ENCODE results near the gene TXNRD3. TPM values are rescaled to one million over a fixed set of nuclear protein-coding genes. Genes with fewer than 3 reads are reported as not detected.

TXNRD3 gene
- 1 to 10 TPM; 1.9 to 2.9 TPM for total RNA-seq

DNA sequence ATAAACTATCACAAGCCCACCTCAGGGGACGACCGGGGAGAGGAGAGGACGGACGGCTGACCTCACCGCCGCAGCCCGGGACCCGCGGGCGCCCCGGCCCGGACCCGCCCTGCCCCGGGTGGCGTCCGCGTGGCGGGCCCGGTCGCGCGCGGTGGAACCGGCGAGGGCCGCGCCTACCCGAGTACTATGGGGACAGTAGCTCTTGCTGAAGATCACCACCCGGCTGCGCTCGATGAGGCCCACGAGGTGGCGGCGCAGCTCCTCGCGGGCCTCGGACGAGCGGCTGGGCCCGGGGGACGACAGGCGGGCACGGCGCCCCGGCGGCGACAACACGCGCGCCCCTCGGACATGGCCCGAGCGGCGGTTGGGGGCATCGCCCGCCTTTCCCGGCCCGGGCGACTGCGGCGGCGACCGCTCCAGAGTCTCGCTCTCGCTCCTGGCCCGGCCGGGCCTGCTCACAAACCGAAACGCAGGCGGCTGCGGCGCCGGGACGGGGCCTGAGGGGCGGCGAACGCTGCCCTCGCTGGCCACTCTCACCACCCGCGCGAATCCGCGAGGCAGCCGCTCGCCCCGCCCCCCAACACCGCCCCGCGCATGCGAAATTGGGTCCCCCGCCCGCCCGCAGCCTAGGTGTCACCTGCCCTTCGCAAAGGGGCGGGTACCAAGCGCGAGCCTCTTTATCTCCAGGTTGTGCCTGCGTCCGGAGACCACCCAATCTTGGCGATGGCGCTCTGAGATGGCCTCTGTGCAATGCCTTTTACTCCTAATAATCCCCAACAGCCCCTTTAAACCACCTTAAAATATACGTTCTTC lies at the start of gene TXNRD3:
Gene TXNRD3 (minus strand): TSS at position 554 of the 813 bp plus-strand sequence.
- H3K27me3 Mint-ChIP-seq (ENCODE audit: low read depth), result no peaks in the 10 kb centered on the region
- DNase-seq, result peak; percentile 84 to 85
- H3K4me1 Mint-ChIP-seq (ENCODE audit: low read depth), result no peaks in the 10 kb centered on the region
- peak within 1 kb of the TSS; percentile 48 for H3K27ac Mint-ChIP-seq
- no peaks in the 10 kb centered on the region for H3K9me3 Mint-ChIP-seq
- peak; percentile 93 to 94 for ATAC-seq (replicated peaks in 1 of 2)
- no peaks in the 10 kb centered on the region for H3K36me3 Mint-ChIP-seq (ENCODE audit: insufficient read depth in 2 of 2)
- peak within 1 kb of the TSS; percentile 84 to 87 for H3K4me3 Mint-ChIP-seq

DNA sequence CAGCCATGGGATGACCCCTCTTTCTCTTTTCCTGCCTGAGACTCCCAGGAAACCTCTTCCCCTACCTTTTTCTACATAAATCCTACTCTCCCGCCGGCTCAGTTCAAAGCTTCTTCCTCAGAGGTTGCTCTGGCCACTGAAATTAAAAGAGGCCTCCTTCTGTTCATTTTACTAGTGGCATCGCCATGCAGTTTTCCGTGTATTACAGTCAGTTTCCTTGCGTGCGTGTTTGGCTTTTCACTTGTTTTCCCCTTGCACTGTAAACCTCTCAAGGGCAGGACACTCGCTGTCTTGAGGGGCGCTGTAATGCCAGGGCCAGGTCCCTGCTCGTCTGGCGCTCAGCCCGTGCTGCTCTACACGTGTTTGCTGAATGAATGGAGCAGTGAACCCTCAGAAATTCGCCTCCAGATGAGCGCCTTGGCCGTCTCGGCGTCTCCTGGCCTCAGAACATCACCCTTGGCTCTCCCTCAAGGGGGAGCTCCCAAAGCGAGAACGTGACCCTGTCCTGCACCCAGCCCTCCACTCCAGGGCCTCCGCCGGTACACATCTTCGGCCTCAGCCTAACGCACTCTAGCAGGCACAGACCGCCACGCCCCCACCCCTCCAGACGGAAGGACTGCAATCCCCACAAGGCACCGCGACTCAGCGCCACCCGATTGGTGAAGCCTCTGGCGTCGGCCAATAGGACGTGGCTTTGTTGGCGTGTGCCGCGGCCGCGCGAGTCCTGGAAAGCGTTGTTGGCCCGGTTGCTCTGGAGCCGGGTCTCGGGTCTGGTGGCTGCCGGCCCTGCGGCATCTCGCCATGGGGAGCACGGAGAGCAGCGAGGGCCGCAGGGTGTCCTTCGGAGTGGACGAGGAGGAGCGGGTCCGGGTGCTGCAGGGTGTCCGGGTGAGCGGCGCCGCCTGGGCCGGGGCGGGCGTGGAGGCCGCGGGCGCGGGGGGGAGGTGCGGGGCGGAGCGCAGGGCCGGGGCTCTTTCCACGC lies 48.9 kb upstream of the TXNRD3 start, which contains the start of gene CHCHD6:
Gene CHCHD6 (plus strand): TSS at position 729 of the 982 bp plus-strand sequence. CDS start 73 bp downstream, at position 802.
- H3K4me1 Mint-ChIP-seq (ENCODE audit: low read depth), result peaks cover 25% of the 10 kb centered on the region
- H3K27ac Mint-ChIP-seq, result peak within 1 kb of the TSS; percentile 59
- DNase-seq (peak; percentile 94 to 97), ATAC-seq (replicated peaks in 1 of 2) (peak; percentile 99)
- H3K4me3 Mint-ChIP-seq, result peak within 1 kb of the TSS; percentile 97 to 99
- no peaks in the 10 kb centered on the region for H3K36me3 Mint-ChIP-seq (ENCODE audit: insufficient read depth in 2 of 2)
- no peaks in the 10 kb centered on the region for H3K9me3 Mint-ChIP-seq
- peaks cover 25% of the 10 kb centered on the region for H3K27me3 Mint-ChIP-seq (ENCODE audit: low read depth)

DNA sequence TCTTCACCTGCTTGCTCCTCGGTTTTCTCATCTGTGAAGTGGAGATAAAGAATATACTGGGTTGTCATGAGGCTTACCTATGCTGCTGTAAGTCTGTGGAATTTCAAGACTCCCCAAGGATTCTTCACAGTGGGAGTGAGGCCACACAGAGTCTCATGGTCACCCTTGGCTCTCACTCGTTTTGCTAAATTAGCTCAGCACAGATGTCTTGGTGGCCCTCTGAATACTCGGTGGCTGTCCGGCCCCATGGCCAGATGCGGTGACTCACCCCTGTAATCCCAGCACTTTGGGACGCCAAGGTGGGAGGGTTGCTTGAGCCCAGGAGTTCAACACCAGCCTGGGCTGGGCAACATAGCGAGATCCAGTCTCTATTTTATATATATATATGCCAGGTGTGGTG lies 44.1 kb upstream of the TXNRD3 start:
- no peaks in the 10 kb centered on the region for H3K9me3 Mint-ChIP-seq
- H3K4me3 Mint-ChIP-seq, result no peak overlapping the region
- H3K4me1 Mint-ChIP-seq (ENCODE audit: low read depth), result peaks cover 10% of the 10 kb centered on the region
- H3K27ac Mint-ChIP-seq, result no peak overlapping the region
- peaks cover 51% of the 10 kb centered on the region for H3K27me3 Mint-ChIP-seq (ENCODE audit: low read depth)
- ATAC-seq (replicated peaks in 1 of 2) (no peak), DNase-seq (no peak)
- no peaks in the 10 kb centered on the region for H3K36me3 Mint-ChIP-seq (ENCODE audit: insufficient read depth in 2 of 2)

DNA sequence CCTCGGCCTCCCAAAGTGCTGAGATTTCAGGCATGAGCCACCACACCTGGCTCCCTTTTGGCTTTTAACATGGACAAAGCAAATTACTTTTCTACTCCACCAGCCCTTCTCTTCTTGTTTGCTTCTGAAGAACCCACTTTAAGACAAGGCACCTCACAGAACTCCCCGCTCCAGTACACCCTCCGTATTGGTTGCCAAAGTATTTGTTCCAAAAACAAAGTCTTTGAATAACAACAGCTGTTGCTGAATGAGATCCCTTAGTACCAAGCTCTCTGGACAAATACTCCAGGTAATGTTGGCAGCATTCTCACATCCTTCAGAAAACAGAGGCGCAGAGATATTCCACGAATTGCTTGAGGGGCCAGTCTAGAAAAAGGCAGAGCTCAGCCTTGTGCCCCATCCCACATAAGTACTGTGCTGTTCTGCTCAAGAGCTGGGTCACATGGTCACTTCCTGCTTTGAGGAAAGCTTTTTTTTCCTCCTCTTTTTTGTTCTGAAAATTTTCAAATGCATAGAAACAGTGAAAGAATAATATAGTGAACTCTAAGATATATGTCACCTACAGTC lies 41.9 kb upstream of the TXNRD3 start:
- no peak overlapping the region for H3K4me3 Mint-ChIP-seq
- no peaks in the 10 kb centered on the region for H3K36me3 Mint-ChIP-seq (ENCODE audit: insufficient read depth in 2 of 2)
- H3K4me1 Mint-ChIP-seq (ENCODE audit: low read depth), result no peaks in the 10 kb centered on the region
- no peaks in the 10 kb centered on the region for H3K9me3 Mint-ChIP-seq
- no peak for ATAC-seq (replicated peaks in 1 of 2)
- H3K27ac Mint-ChIP-seq, result no peak overlapping the region
- H3K27me3 Mint-ChIP-seq (ENCODE audit: low read depth), result peaks cover 57% of the 10 kb centered on the region
- no peak for DNase-seq

DNA sequence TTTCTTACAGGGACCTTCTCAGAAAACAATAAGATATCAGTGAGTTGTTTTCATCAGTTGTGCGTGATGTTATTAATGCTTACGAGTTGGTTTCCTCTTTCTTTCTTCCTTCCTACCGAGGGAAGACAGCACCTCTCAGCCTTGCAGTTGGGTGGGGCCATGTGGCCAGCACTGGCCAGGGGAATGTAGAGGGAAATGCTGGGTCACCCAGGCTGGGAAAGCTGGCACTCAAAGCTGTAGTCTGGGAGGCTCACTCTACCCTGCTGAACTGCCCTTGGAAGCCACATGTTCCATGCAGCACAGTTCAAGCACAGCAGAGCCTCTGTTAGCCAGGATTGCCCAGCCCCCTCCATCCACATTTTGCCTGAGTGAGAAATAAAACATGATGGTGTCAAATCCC lies 39.0 kb upstream of the TXNRD3 start:
- no peak for ATAC-seq (replicated peaks in 1 of 2)
- no peak overlapping the region for H3K27ac Mint-ChIP-seq

DNA sequence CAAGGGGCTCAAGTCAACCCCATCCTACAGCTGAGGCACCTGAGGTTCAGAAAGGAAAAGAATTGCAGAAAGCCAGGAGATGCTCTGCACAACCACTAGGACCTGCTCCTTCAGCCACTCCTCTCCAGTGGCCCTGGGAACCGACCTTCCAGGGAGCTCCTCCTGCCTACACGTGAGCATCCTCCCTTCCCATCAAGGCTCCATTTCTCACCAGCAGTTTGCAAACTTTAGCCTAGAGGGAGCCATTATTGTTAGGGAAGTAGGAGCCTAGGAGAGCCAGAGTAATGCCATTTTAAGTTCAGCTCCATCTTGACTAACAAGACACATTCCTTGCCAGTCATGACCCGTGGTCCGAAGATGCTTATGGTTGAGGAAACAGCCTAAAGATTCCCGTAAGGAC lies 37.9 kb upstream of the TXNRD3 start:
- no peaks in the 10 kb centered on the region for H3K36me3 Mint-ChIP-seq (ENCODE audit: insufficient read depth in 2 of 2)
- H3K9me3 Mint-ChIP-seq, result no peaks in the 10 kb centered on the region
- peaks cover 31% of the 10 kb centered on the region for H3K27me3 Mint-ChIP-seq (ENCODE audit: low read depth)
- H3K4me1 Mint-ChIP-seq (ENCODE audit: low read depth), result no peaks in the 10 kb centered on the region
- H3K4me3 Mint-ChIP-seq, result no peak overlapping the region
- no peak overlapping the region for H3K27ac Mint-ChIP-seq
- DNase-seq, result no peak
- no peak for ATAC-seq (replicated peaks in 1 of 2)

More for the DNA sequence above, 39.0 kb upstream of the TXNRD3 start:
- H3K4me3 Mint-ChIP-seq, result no peak overlapping the region
- peaks cover 37% of the 10 kb centered on the region for H3K27me3 Mint-ChIP-seq (ENCODE audit: low read depth)
- H3K36me3 Mint-ChIP-seq (ENCODE audit: insufficient read depth in 2 of 2), result no peaks in the 10 kb centered on the region
- DNase-seq, result no peak
- no peaks in the 10 kb centered on the region for H3K4me1 Mint-ChIP-seq (ENCODE audit: low read depth)
- H3K9me3 Mint-ChIP-seq, result no peaks in the 10 kb centered on the region

DNA sequence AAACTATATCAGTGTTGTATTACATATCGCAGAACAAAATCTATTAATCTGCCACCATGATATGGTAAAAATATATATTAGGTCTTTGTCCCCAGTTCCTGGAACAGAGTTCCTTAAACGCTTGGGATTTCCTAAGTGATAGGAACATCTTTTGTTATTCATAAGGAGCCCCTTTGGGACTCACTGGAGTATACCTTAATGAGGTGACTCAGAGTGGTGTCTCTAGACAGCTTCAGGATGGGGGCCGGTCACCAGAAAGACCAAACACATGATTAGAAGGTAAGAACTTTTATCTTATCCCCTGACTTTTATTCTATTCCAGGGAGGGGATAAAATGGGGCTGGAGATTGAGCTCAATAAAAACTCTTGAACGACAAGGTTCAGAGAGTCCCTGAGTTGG lies 36.8 kb upstream of the TXNRD3 start:
- Mint-ChIP-seq H3K36me3 (ENCODE audit: insufficient read depth in 2 of 2) (no peaks in the 10 kb centered on the region), H3K4me1 (ENCODE audit: low read depth) (no peaks in the 10 kb centered on the region), H3K27ac (no peak overlapping the region), H3K4me3 (no peak overlapping the region), H3K27me3 (ENCODE audit: low read depth) (peaks cover 29% of the 10 kb centered on the region), H3K9me3 (no peaks in the 10 kb centered on the region)
- DNase-seq (no peak), ATAC-seq (replicated peaks in 1 of 2) (no peak)

DNA sequence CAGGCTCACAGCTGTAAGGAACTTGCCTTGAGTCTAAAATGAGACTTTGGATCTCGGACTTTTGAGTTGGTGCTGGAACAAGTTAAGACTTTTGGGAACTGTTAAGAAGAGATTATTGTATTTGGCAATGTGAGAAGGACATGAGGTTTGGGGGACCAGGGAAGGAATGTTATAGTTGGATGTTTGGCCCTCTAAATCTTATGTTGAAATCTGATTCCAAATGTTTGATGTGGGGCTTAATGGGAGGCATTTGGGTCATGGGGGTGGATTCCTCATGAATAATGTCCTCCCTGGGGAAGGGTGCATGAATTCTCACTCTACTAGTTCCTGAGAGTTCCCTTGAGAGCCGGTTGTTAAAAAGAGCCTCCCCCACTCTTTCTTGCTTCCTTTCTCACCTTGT lies 30.6 kb upstream of the TXNRD3 start:
- H3K9me3 Mint-ChIP-seq, result no peaks in the 10 kb centered on the region
- no peak overlapping the region for H3K27ac Mint-ChIP-seq
- ATAC-seq (replicated peaks in 1 of 2) (no peak), DNase-seq (no peak)
- no peaks in the 10 kb centered on the region for H3K4me1 Mint-ChIP-seq (ENCODE audit: low read depth)
- H3K4me3 Mint-ChIP-seq, result no peak overlapping the region
- H3K36me3 Mint-ChIP-seq (ENCODE audit: insufficient read depth in 2 of 2), result no peaks in the 10 kb centered on the region
- H3K27me3 Mint-ChIP-seq (ENCODE audit: low read depth), result no peaks in the 10 kb centered on the region

DNA sequence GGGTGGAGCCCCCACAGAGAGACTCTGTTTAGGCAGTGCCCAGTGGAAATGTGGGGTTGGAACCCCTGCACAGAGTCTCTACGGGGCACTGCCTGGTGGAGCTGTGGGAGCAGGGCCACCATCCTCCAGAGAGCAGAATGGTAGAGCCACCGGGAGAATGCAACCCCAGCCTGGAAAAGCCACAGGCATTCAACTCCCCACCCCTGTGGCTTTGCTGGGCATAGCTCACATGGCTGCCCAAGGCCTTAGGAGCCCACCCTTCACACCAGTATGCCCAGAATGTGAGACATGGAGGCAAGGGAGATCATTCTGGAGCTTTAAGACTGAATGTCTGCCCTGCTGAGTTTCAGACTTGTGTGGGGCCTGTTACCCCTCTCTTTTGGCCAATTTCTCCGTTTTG lies 30.1 kb upstream of the TXNRD3 start:
- H3K9me3 Mint-ChIP-seq, result no peaks in the 10 kb centered on the region
- no peak overlapping the region for H3K27ac Mint-ChIP-seq
- H3K27me3 Mint-ChIP-seq (ENCODE audit: low read depth), result no peaks in the 10 kb centered on the region
- H3K4me1 Mint-ChIP-seq (ENCODE audit: low read depth), result no peaks in the 10 kb centered on the region
- no peak overlapping the region for H3K4me3 Mint-ChIP-seq
- no peak for ATAC-seq (replicated peaks in 1 of 2)
- DNase-seq, result no peak
- no peaks in the 10 kb centered on the region for H3K36me3 Mint-ChIP-seq (ENCODE audit: insufficient read depth in 2 of 2)

DNA sequence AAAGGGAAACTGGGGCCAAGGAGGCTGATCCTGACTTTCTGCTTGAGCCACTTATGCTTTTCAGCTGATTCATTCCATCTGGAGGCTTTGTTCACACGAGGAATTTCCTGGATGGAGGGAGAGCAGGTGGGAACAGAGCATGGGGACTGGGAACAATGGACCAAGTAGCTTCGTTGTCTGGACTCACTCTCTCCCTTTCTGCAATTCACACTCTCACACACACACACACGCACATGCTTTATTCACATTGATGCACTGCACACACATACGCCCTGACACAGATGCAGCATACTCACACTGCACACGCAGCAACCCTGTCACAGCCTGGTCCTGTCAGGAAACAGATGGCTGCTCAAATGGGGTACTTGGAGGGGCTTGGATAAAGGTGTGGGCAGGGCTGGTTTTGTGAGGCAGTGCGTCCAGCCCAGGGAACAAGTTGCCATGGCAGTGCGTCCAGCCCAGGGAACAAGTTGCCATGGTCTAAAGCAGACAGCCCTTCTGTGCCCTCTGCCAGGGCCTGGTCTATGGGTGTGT lies 29.4 kb upstream of the TXNRD3 start:
- Mint-ChIP-seq H3K4me3 (no peak overlapping the region), H3K27me3 (ENCODE audit: low read depth) (no peaks in the 10 kb centered on the region), H3K4me1 (ENCODE audit: low read depth) (no peaks in the 10 kb centered on the region), H3K9me3 (no peaks in the 10 kb centered on the region), H3K36me3 (ENCODE audit: insufficient read depth in 2 of 2) (no peaks in the 10 kb centered on the region), H3K27ac (no peak overlapping the region)
- ATAC-seq (replicated peaks in 1 of 2), result no peak
- DNase-seq, result no peak

DNA sequence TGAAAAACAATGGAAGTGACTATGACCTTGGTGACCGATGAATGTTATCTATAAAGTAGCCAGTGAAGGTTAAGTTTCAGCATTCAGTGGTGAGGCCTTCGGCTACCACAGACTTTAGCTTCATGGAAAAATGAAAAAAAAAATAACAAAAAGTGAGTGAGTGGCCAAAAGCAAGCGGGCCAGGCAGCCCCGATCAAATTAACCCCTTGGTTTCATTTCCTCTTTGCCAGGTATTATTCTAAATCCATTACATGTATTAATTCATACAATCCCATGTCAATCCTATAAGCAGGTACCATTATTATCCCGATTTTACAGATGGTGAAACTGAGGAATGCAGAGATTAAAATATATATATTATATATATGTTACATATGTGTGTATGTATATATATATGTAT lies 28.1 kb upstream of the TXNRD3 start:
- ATAC-seq (replicated peaks in 1 of 2), result no peak
- DNase-seq, result no peak
- Mint-ChIP-seq H3K36me3 (ENCODE audit: insufficient read depth in 2 of 2) (no peaks in the 10 kb centered on the region), H3K9me3 (no peaks in the 10 kb centered on the region), H3K4me3 (no peak overlapping the region), H3K4me1 (ENCODE audit: low read depth) (peaks cover 4% of the 10 kb centered on the region), H3K27ac (no peak overlapping the region), H3K27me3 (ENCODE audit: low read depth) (peaks cover 5% of the 10 kb centered on the region)

DNA sequence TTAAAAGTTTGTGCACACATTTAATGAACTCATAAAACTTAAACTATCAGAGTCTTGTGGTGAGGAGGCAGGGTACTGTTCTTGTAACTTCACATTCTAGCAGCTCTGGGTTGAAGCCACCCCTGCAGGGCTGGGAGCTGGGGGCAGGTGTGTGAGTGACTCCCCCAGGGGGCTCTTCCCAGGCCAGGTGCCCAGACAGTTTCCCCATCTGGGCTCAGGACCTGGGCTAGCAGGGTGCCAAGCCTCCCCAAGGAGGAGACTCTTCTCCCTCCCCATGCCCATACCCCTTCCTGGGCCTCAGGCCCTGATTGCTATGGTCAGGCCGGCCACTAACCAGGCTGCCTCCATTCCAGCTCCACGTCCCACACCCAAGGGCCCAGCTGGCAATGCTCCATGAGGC lies 27.1 kb upstream of the TXNRD3 start:
- no peak for ATAC-seq (replicated peaks in 1 of 2)
- no peak overlapping the region for H3K4me3 Mint-ChIP-seq

DNA sequence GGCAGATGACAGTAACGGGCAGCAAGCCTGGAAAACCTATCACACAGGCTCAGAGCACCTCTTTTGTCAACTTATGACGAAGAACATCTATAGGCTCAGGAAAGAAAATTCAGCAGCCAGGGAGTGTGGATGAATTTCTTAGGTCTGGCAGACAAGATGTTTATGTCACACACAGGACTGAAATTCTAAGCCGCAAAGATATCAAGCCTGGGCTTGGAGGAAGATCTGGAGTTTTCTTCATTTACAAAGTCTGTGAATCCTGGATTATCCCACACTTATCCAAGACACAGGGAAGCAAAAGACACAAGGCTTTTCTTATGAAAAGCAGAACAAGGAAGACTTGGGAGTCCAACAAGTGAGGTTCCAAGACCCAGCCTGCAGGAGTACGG lies 25.7 kb upstream of the TXNRD3 start:
- Mint-ChIP-seq H3K4me3 (no peak overlapping the region), H3K9me3 (no peaks in the 10 kb centered on the region), H3K4me1 (ENCODE audit: low read depth) (peaks cover 4% of the 10 kb centered on the region), H3K27me3 (ENCODE audit: low read depth) (peaks cover 5% of the 10 kb centered on the region), H3K27ac (no peak overlapping the region), H3K36me3 (ENCODE audit: insufficient read depth in 2 of 2) (no peaks in the 10 kb centered on the region)
- ATAC-seq (replicated peaks in 1 of 2) (no peak), DNase-seq (no peak)

More for the DNA sequence above, 27.1 kb upstream of the TXNRD3 start:
- H3K36me3 Mint-ChIP-seq (ENCODE audit: insufficient read depth in 2 of 2), result no peaks in the 10 kb centered on the region
- H3K27ac Mint-ChIP-seq, result no peak overlapping the region
- H3K9me3 Mint-ChIP-seq, result no peaks in the 10 kb centered on the region
- H3K4me1 Mint-ChIP-seq (ENCODE audit: low read depth), result peaks cover 4% of the 10 kb centered on the region
- peaks cover 5% of the 10 kb centered on the region for H3K27me3 Mint-ChIP-seq (ENCODE audit: low read depth)
- no peak for DNase-seq

All from activated T-cell treated with anti-CD3 and anti-CD28 coated beads, Interleukin-2, amount 50 U/mL, for 72 hours (primary cell).